ENCODE results near the gene SCN11A. TPM values are rescaled to one million over a fixed set of nuclear protein-coding genes. Genes with fewer than 3 reads are reported as not detected.

SCN11A gene
- total RNA-seq, 1 experiment from 2014 or later: not detected

- DNase-seq: no peak
- H3F3A ChIP-seq (ENCODE audit: insufficient read depth, low read depth): 0 out of 2 replicates have a peak, but pooled peaks cover 3% of the 10 kb centered on the region
- CTCF ChIA-PET: no interaction called here
- no peak overlapping the region for H3K4me2 ChIP-seq
- TF ChIP-seq EZH2 (IDR thresholded peaks at IDR 0.05; ENCODE audit: low read depth) (no peak), CTCF (conservative IDR thresholded peaks at IDR 0.05) (no peak)
- no peaks in the 10 kb centered on the region for H3K9me3 ChIP-seq (ENCODE audit: insufficient read depth, low read depth)
- no TSS peak for BruUV-seq (replicated peaks)
- no peak overlapping the region for H2AFZ ChIP-seq
- H3K9me2 ChIP-seq (ENCODE audit: insufficient read depth): no peaks in the 10 kb centered on the region
- POLR2A ChIA-PET (ENCODE audit: unreplicated experiment): no interaction called here
- H3K27me3 ChIP-seq (ENCODE audit: insufficient read depth, low read depth): no peaks in the 10 kb centered on the region
- no peak overlapping the region for H3K4me3 ChIP-seq
- no peaks in the 10 kb centered on the region for H3K79me2 ChIP-seq (ENCODE audit: low read depth)
- H3K4me1 ChIP-seq (replicated peaks; ENCODE audit: insufficient read depth): no peaks in the 10 kb centered on the region
- H3K36me3 ChIP-seq (ENCODE audit: low read depth): peaks cover 3% of the 10 kb centered on the region; the same call in 1 of the 2 replicates
- no peaks in the 10 kb centered on the region; the same call in 1 of the 2 replicates for H4K20me1 ChIP-seq (ENCODE audit: insufficient read depth)
- no peak overlapping the region for H3K27ac ChIP-seq
- intact Hi-C loops (cut with micrococcal nuclease; ENCODE audit: unreplicated experiment): no loop called here
Measured at GRCh38 chr3:39080026-39080425, 28.3 kb upstream of the SCN11A start.

- BruUV-seq (replicated peaks): no TSS peak
Measured at GRCh38 chr3:39079530-39079929, 27.8 kb upstream of the SCN11A start.

GRCh38 chr3:39075910-39076309 lies 24.2 kb upstream of the SCN11A start:
- no peaks in the 10 kb centered on the region for H3K27me3 ChIP-seq (ENCODE audit: insufficient read depth, low read depth)
- no peak overlapping the region for H2AFZ ChIP-seq
- H3K4me1 ChIP-seq (replicated peaks; ENCODE audit: insufficient read depth): no peaks in the 10 kb centered on the region
- H3K36me3 ChIP-seq (ENCODE audit: low read depth): peaks cover 3% of the 10 kb centered on the region
- no TSS peak for BruUV-seq (replicated peaks)
- H3K4me3 ChIP-seq: no peak overlapping the region
- H3K79me2 ChIP-seq (ENCODE audit: low read depth): no peaks in the 10 kb centered on the region
- H3K9me3 ChIP-seq (ENCODE audit: insufficient read depth, low read depth): no peaks in the 10 kb centered on the region
- H3F3A ChIP-seq (ENCODE audit: insufficient read depth, low read depth): 0 out of 2 replicates have a peak, but pooled peaks cover 3% of the 10 kb centered on the region
- CTCF ChIA-PET: interaction anchor here (0.5 kb wide), 1 partner anchor 50 kb away, joined by 3 read pairs; no protein-coding TSS in a partner anchor
- no peak overlapping the region for H3K4me2 ChIP-seq
- DNase-seq: no peak
- POLR2A ChIA-PET (ENCODE audit: unreplicated experiment): no interaction called here
- no peaks in the 10 kb centered on the region for H3K9me2 ChIP-seq (ENCODE audit: insufficient read depth)
- intact Hi-C loops (cut with micrococcal nuclease; ENCODE audit: unreplicated experiment): no loop called here
- H4K20me1 ChIP-seq (ENCODE audit: insufficient read depth): no peaks in the 10 kb centered on the region; the same call in 1 of the 2 replicates
- TF ChIP-seq CTCF (conservative IDR thresholded peaks at IDR 0.05): no peak
- no peak for TF ChIP-seq EZH2 (IDR thresholded peaks at IDR 0.05; ENCODE audit: low read depth)
- H3K27ac ChIP-seq: no peak overlapping the region

More at GRCh38 chr3:39079530-39079929, 27.8 kb upstream of the SCN11A start:
- Histone ChIP-seq H3F3A (ENCODE audit: insufficient read depth, low read depth) (0 out of 2 replicates have a peak, but pooled peaks cover 3% of the 10 kb centered on the region), H3K36me3 (ENCODE audit: low read depth) (peaks cover 3% of the 10 kb centered on the region), H2AFZ (no peak overlapping the region), H3K4me1 (replicated peaks; ENCODE audit: insufficient read depth) (no peaks in the 10 kb centered on the region), H3K9me3 (ENCODE audit: insufficient read depth, low read depth) (no peaks in the 10 kb centered on the region), H3K4me3 (no peak overlapping the region), H3K79me2 (ENCODE audit: low read depth) (no peaks in the 10 kb centered on the region), H3K27me3 (ENCODE audit: insufficient read depth, low read depth) (no peaks in the 10 kb centered on the region), H3K27ac (no peak overlapping the region), H3K4me2 (no peak overlapping the region), H4K20me1 (ENCODE audit: insufficient read depth) (no peaks in the 10 kb centered on the region; the same call in 1 of the 2 replicates), H3K9me2 (ENCODE audit: insufficient read depth) (no peaks in the 10 kb centered on the region)
- no peak for TF ChIP-seq EZH2 (IDR thresholded peaks at IDR 0.05; ENCODE audit: low read depth)
- no peak; the same call in 1 of the 2 replicates for TF ChIP-seq CTCF (conservative IDR thresholded peaks at IDR 0.05)
- CTCF ChIA-PET: no interaction called here
- POLR2A ChIA-PET (ENCODE audit: unreplicated experiment): no interaction called here
- intact Hi-C loops (cut with micrococcal nuclease; ENCODE audit: unreplicated experiment): no loop called here
- no peak for DNase-seq
